Testis (tissue), 3 donors: ENCODE data around the gene AVPR2. TPM values are rescaled to one million over a fixed set of nuclear protein-coding genes. Genes with fewer than 3 reads are reported as not detected.

Experiments used
- DNase-seq: peaks from one replicate; pipeline ENCODE4 v3.0.0-alpha.2; 2019
- H3K27ac ChIP-seq, 2 donors: fragments of 200-600 bp; sonication (generic); one replicate each; pipeline ENCODE4 v1.5.1; 2019
- H3K27me3 ChIP-seq: fragments of 200-600 bp; sonication (generic); one replicate; pipeline ENCODE4 v1.5.1; 2019
- H3K36me3 ChIP-seq: fragments of 200-600 bp; sonication (generic); one replicate; pipeline ENCODE4 v1.5.1; 2017; ENCODE audit warnings: low read depth; ENCODE audit errors: missing control alignments
- H3K4me1 ChIP-seq: fragments of 200-600 bp; sonication (generic); one replicate; pipeline ENCODE4 v1.5.1; 2019
- H3K4me3 ChIP-seq, 2 donors: fragments of 200-600 bp; sonication (generic); one replicate each; pipeline ENCODE4 v1.5.1; 2017 to 2019
- H3K9me3 ChIP-seq: fragments of 200-600 bp; sonication (generic); one replicate; pipeline ENCODE4 v1.5.1; 2017
- CTCF ChIP-seq, 3 experiments: fragments of 450-650 bp in 2 of 3; fragments of 200-600 bp in 1 of 3; sonication (generic) in 1 of 3; IDR thresholded peaks; one replicate each; pipeline ENCODE4 v1.5.1; 2016 to 2019; ENCODE audit warnings: antibody characterized with exemption in 3 of 3, mild to moderate bottlenecking in 2 of 3, moderate library complexity in 1 of 3
- POLR2A ChIP-seq: fragments of 450-650 bp; IDR thresholded peaks from one replicate; pipeline ENCODE4 v1.6.1; 2017; ENCODE audit warnings: antibody characterized with exemption, mild to moderate bottlenecking, moderate library complexity
- WGBS, 2 donors: methylation state at CpG; one replicate each; pipeline ENCODE4 v1.1.5; 2018; 5-methylcytosine and 5-hydroxymethylcytosine counted together
- intact Hi-C: fragments of 100-400 bp; cut with DNase I; formaldehyde crosslinking; loops from one replicate; pipeline ENCODE4 v1.15.1; 2023; ENCODE audit warnings: low total_unique reads
- polyA plus RNA-seq: library from polyadenylated mRNA; stranded (reverse); fragments of 350-450 nt; fragmentation: Illumina TruSeq; extraction: RNeasy Lipid Tissue Mini Kit (QIAGEN cat#74804); gene quantifications from one replicate; pipeline ENCODE4 v1.2.3, GENCODE V29; 2014; ENCODE audit warnings: low read depth, low replicate concordance; ENCODE audit not compliant: insufficient read depth
- total RNA-seq, 2 donors: library from RNA; depleted of rRNA; stranded (reverse); fragments of >200 nt; gene quantifications; one replicate each; pipeline ENCODE4 v1.2.3, GENCODE V29; 2016

AVPR2 gene
- total and polyA plus RNA-seq, 3 donors from 2014 or later = 0.74 to 1.3 (median 1.1) TPM

- intact Hi-C loops = no loop called here
- H3K4me3 ChIP-seq = no peak overlapping the region
- no peak overlapping the region for H3K27ac ChIP-seq
- no peak for TF ChIP-seq CTCF (IDR thresholded peaks at IDR 0.05)
- TF ChIP-seq POLR2A = no peak
- 83 to 85% methylated on average over 10 to 13 of the region's 13 CpGs for WGBS, 2 donors
- no peaks in the 10 kb centered on the region for H3K36me3 ChIP-seq
- H3K27me3 ChIP-seq = no peaks in the 10 kb centered on the region
- no peaks in the 10 kb centered on the region for H3K4me1 ChIP-seq
- no peak for DNase-seq
- H3K9me3 ChIP-seq = no peaks in the 10 kb centered on the region
These were observed 20.3 kb upstream of the AVPR2 start for GRCh38 chrX:153884136-153884535.

DNA sequence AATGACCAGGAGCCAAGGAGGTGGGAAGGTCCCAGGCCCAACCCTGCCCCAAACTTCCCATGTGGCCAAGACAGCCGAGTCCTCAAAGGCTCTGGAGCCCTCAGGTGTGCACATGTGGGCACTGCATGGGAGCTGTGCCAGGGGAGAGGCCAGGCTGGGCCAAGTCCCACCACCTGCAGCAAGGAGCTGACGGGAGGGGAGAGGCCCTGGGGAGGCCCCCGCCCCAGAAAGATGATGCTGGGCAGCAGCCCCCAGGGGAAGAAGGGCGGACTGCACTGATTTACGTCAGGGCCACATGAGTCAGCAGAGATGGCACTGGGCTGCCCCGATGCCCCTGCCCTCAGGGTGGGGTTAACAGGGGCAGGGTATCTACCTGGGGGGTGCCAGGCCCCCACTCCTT is 19.9 kb upstream of the AVPR2 start:
- Histone ChIP-seq H3K9me3 (no peaks in the 10 kb centered on the region), H3K27me3 (no peaks in the 10 kb centered on the region), H3K4me1 (no peaks in the 10 kb centered on the region), H3K36me3 (no peaks in the 10 kb centered on the region), H3K27ac (no peak overlapping the region), H3K4me3 (no peak overlapping the region)
- no peak for DNase-seq
- no peak for TF ChIP-seq CTCF (IDR thresholded peaks at IDR 0.05)
- no peak for TF ChIP-seq POLR2A
- intact Hi-C loops = no loop called here
- 70% methylated on average over 4 of the region's 6 CpGs; no CpG with 5 or more reads in 1 of the 2 donors for WGBS, 2 donors

DNA sequence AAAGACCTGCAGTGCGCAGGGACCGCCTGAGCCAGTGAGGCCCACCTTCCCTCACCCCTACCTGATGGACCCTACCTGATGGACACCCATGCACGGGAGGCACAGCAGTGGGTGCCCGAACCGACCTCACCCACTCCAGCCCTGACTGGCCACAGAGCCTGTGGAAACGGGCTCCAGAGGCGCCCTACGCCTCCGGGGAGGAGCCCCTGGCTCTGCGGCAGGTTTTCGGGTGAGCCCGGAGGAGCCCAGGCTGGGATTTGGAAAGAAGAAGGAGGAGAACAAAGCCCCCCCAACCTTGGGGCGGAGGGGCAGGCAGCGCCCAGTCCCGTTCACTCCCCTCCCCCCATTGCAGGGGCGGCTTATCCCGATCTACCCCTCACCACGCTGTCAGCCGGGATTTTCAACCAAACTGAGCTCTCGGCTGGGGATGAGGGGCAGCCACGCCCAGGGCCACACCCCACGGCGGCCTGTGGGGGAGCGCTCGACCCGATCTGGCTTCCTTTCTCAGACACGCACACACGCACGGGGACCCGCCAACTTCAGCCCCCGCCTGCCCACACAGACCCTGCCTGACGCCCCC is 19.2 kb upstream of the AVPR2 start:
- no peak for DNase-seq
- 0% methylated on average over 3 to 19 of the region's 32 CpGs for WGBS, 2 donors
- H3K27ac ChIP-seq = no peak overlapping the region
- no peaks in the 10 kb centered on the region for H3K27me3 ChIP-seq
- intact Hi-C loops = no loop called here
- H3K36me3 ChIP-seq = no peaks in the 10 kb centered on the region
- H3K4me1 ChIP-seq = no peaks in the 10 kb centered on the region
- TF ChIP-seq CTCF (IDR thresholded peaks at IDR 0.05) (no peak), POLR2A (no peak)
- H3K4me3 ChIP-seq = no peak overlapping the region
- no peaks in the 10 kb centered on the region for H3K9me3 ChIP-seq

DNA sequence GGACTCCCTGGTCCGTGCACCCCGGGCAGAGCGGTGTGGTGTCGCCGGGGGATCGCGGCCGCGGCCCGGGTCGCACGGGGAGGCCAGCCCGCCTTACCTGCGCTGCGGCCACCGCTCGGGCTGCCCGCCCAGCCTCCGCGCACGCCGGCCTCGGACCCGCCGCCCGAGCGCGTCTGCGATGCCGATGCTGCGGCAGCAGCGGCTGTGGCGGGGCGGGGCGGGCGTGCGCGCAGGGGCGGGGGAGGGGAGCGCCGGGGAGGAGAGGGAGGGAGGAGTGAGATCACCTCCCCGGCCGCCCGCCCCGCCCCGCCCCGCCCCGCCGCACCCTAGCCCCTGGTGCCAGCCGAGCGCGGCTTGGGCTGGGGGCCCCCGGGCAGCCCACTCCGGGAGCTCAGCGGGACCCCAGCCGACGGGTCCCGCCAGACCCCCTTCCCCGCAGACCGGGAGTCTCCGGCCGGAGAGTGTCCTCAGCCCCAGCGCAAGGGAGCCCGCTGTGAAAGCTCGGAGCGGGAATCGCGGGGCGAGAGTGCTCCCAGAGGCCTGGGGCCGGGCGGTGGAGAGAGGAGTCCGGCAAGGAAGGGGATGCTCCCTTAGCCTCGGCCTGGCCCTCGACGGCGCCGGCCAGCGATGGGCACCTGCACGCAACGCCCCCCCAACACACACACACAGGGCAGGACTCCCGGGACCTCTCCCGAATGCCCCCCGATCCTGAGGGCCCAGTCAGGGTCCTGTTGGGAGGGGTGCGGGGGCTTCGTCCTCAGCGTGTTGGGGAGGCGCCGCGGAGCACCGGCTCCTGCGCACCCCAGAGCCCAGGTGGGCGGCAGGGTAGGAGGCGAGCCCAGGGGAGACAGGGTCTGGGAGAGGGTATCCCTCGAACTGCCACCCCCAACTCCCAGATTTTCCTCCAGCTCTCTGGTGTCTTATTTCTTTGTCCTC is 18.2 kb upstream of the AVPR2 start, which contains the start of gene L1CAM:
Gene L1CAM (minus strand): TSS at position 206 of the 936 bp plus-strand sequence. CDS start 10,337 bp downstream, outside the sequence.
- Histone ChIP-seq H3K27me3 (no peaks in the 10 kb centered on the region), H3K4me1 (no peaks in the 10 kb centered on the region), H3K36me3 (no peaks in the 10 kb centered on the region), H3K9me3 (no peaks in the 10 kb centered on the region), H3K4me3 (no peak within 1 kb of the TSS), H3K27ac (no peak within 1 kb of the TSS)
- TF ChIP-seq CTCF (IDR thresholded peaks at IDR 0.05) = no peak
- TF ChIP-seq POLR2A = no peak
- intact Hi-C loops = no loop called here
- WGBS, 2 donors = 3 to 20% methylated on average over 3 to 18 of the region's 94 CpGs
- no peak for DNase-seq
